Astrocyte (in vitro differentiated cells and primary cell): ENCODE measurements around the gene SLC39A10. TPM values are rescaled to one million over a fixed set of nuclear protein-coding genes. Genes with fewer than 3 reads are reported as not detected.

Experiments
- DNase-seq: peaks from one replicate; pipeline ENCODE4 v3.0.0-alpha.2; 2010; ENCODE audit warnings: low read depth
- FAIRE-seq: peaks from 2 replicates; lab custom pipeline; 2011; peaks lifted over from hg19 to GRCh38; lab: Jason Lieb, UNC
- H2AFZ ChIP-seq: 2 replicates; pipeline ENCODE4 v1.6.0; 2012; ENCODE audit warnings: low read depth, low read length, inconsistent platforms
- H3K27ac ChIP-seq: 2 replicates; pipeline ENCODE4 v1.5.1; 2011; ENCODE audit warnings: low read depth, low read length, inconsistent platforms
- H3K27me3 ChIP-seq: 2 replicates; pipeline ENCODE4 v1.6.0; 2011; ENCODE audit warnings: low read length, inconsistent platforms; ENCODE audit not compliant: insufficient read depth
- H3K36me3 ChIP-seq: 2 replicates; pipeline ENCODE4 v1.5.1; 2011; ENCODE audit warnings: low read length, inconsistent platforms; ENCODE audit not compliant: insufficient read depth
- H3K4me1 ChIP-seq: 2 replicates; pipeline ENCODE4 v1.5.1; 2011; ENCODE audit warnings: low read length, inconsistent platforms; ENCODE audit not compliant: insufficient read depth
- H3K4me2 ChIP-seq: 2 replicates; pipeline ENCODE4 v1.6.0; 2012; ENCODE audit warnings: low read length, inconsistent platforms
- H3K4me3 ChIP-seq: 2 replicates; pipeline ENCODE4 v1.5.1; 2011; ENCODE audit warnings: low read depth, mild to moderate bottlenecking, low read length, inconsistent platforms; ENCODE audit not compliant: insufficient read depth
- H3K79me2 ChIP-seq: 2 replicates; pipeline ENCODE4 v1.6.0; 2012; ENCODE audit warnings: mild to moderate bottlenecking, low read length, inconsistent platforms; ENCODE audit not compliant: insufficient read depth
- H3K9ac ChIP-seq: 2 replicates; pipeline ENCODE4 v1.6.0; 2012; ENCODE audit warnings: mild to moderate bottlenecking, low read length, inconsistent platforms
- H3K9me3 ChIP-seq: 2 replicates; pipeline ENCODE4 v1.5.1; 2012; ENCODE audit warnings: low read depth, mild to moderate bottlenecking, low read length, inconsistent platforms; ENCODE audit not compliant: insufficient read depth
- H4K20me1 ChIP-seq: 2 replicates; pipeline ENCODE4 v1.6.0; 2012; ENCODE audit warnings: low read length, inconsistent platforms; ENCODE audit not compliant: insufficient read depth
- H3K27ac Mint-ChIP-seq: one replicate; pipeline ENCODE4 v1.8.0; 2021; ENCODE audit warnings: mild to moderate bottlenecking, mixed read lengths; ENCODE audit not compliant: unreplicated experiment
- H3K27me3 Mint-ChIP-seq: one replicate; pipeline ENCODE4 v1.8.0; 2021; ENCODE audit warnings: low read depth, mixed read lengths; ENCODE audit not compliant: unreplicated experiment
- H3K36me3 Mint-ChIP-seq: one replicate; pipeline ENCODE4 v1.8.0; 2021; ENCODE audit warnings: low read depth, mixed read lengths; ENCODE audit not compliant: unreplicated experiment
- H3K4me1 Mint-ChIP-seq: one replicate; pipeline ENCODE4 v1.8.0; 2021; ENCODE audit warnings: low read depth, mixed read lengths; ENCODE audit not compliant: unreplicated experiment
- H3K4me3 Mint-ChIP-seq: one replicate; pipeline ENCODE4 v1.8.0; 2021; ENCODE audit warnings: mild to moderate bottlenecking, moderate library complexity, mixed read lengths; ENCODE audit not compliant: unreplicated experiment
- H3K9me3 Mint-ChIP-seq: one replicate; pipeline ENCODE4 v1.8.0; 2021; ENCODE audit warnings: mild to moderate bottlenecking, mixed read lengths; ENCODE audit not compliant: unreplicated experiment
- EZH2 ChIP-seq: IDR thresholded peaks from 2 replicates; pipeline ENCODE4 v1.6.1; 2012; ENCODE audit warnings: mild to moderate bottlenecking, low read length, inconsistent platforms; ENCODE audit not compliant: insufficient read depth
- total RNA-seq: library from RNA; stranded (reverse); gene quantifications from 2 replicates; pipeline ENCODE4 v1.2.1, GENCODE V29; 2021
- TF ChIP-seq, protein P1 (sequence below): IDR thresholded peaks from 2 replicates; pipeline ENCODE4 v1.5.1; 2011; ENCODE audit warnings: low read depth, mild to moderate bottlenecking, inconsistent platforms, low read length, moderate library complexity; ENCODE audit not compliant: insufficient read depth

SLC39A10 gene
- total RNA-seq, 1 donor from 2014 or later: 96.2 TPM

DNA sequence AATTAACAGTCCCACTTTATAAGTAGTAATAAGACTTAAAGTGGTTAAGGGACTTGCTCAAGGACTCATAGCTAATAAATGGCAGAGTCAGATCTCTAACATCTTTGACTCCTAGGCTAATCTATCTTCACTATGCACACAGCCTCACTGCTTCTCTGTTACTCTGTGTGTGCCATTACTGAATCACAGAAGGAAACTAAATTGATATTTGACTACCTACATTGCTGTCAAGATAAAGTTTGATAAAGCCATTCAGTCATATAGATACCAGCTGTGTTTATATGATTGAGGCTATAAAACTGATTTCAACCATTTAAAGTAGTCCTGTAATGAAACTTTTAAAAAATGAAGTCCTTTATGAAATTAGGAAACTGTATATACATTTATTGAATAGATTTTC, 10.9 kb downstream of the SLC39A10 start:
- Mint-ChIP-seq H3K27me3 (no peaks in the 10 kb centered on the region), H3K4me3 (no peak overlapping the region), H3K27ac (no peak overlapping the region), H3K36me3 (peaks cover 2% of the 10 kb centered on the region), H3K4me1 (peaks cover 15% of the 10 kb centered on the region), H3K9me3 (no peaks in the 10 kb centered on the region)
- H4K20me1 ChIP-seq: peaks cover 10% of the 10 kb centered on the region
- no peak for DNase-seq
- no peaks in the 10 kb centered on the region for H3K9me3 ChIP-seq
- H3K79me2 ChIP-seq: peaks cover 20% of the 10 kb centered on the region
- no peak overlapping the region for H3K4me3 ChIP-seq
- no peak for FAIRE-seq
- no peak overlapping the region for H3K27ac ChIP-seq
- no peak overlapping the region for H2AFZ ChIP-seq
- no peak overlapping the region for H3K9ac ChIP-seq
- no peaks in the 10 kb centered on the region for H3K36me3 ChIP-seq
- no peak overlapping the region for H3K4me2 ChIP-seq
- H3K27me3 ChIP-seq: no peaks in the 10 kb centered on the region
- no peak for TF ChIP-seq EZH2
- TF ChIP-seq, protein P1, sequence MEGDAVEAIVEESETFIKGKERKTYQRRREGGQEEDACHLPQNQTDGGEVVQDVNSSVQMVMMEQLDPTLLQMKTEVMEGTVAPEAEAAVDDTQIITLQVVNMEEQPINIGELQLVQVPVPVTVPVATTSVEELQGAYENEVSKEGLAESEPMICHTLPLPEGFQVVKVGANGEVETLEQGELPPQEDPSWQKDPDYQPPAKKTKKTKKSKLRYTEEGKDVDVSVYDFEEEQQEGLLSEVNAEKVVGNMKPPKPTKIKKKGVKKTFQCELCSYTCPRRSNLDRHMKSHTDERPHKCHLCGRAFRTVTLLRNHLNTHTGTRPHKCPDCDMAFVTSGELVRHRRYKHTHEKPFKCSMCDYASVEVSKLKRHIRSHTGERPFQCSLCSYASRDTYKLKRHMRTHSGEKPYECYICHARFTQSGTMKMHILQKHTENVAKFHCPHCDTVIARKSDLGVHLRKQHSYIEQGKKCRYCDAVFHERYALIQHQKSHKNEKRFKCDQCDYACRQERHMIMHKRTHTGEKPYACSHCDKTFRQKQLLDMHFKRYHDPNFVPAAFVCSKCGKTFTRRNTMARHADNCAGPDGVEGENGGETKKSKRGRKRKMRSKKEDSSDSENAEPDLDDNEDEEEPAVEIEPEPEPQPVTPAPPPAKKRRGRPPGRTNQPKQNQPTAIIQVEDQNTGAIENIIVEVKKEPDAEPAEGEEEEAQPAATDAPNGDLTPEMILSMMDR: no peak
- no peaks in the 10 kb centered on the region for H3K4me1 ChIP-seq

DNA sequence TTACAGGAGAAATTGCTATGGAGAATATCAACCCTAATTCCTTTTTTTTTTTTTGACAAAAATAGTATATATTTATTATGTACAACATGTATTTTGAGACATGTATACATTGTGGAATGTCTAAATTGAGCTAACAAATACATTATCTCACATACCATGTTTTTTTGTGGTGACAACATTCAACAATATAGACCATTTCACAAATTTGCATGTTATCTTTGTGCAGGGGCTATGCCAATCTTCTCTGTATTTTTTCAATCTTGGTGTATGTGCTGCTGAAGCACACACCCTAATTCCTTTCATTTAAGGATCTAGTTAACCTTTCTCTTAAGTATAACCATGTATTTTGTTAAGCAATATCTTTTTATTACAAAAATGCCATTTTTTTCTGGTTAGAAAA, 13.2 kb downstream of the SLC39A10 start:
- FAIRE-seq: no peak
- Histone ChIP-seq H3K9ac (no peak overlapping the region), H3K4me3 (no peak overlapping the region), H3K4me2 (no peak overlapping the region), H3K36me3 (no peaks in the 10 kb centered on the region), H4K20me1 (peaks cover 8% of the 10 kb centered on the region), H3K27ac (no peak overlapping the region), H3K27me3 (no peaks in the 10 kb centered on the region), H2AFZ (no peak overlapping the region), H3K4me1 (no peaks in the 10 kb centered on the region), H3K79me2 (peaks cover 14% of the 10 kb centered on the region), H3K9me3 (no peaks in the 10 kb centered on the region)
- TF ChIP-seq, protein P1: no peak
- TF ChIP-seq EZH2: no peak
- Mint-ChIP-seq H3K27ac (no peak overlapping the region), H3K36me3 (peaks cover 2% of the 10 kb centered on the region), H3K9me3 (no peaks in the 10 kb centered on the region), H3K4me1 (peaks cover 23% of the 10 kb centered on the region), H3K4me3 (no peak overlapping the region), H3K27me3 (no peaks in the 10 kb centered on the region)
- no peak for DNase-seq

DNA sequence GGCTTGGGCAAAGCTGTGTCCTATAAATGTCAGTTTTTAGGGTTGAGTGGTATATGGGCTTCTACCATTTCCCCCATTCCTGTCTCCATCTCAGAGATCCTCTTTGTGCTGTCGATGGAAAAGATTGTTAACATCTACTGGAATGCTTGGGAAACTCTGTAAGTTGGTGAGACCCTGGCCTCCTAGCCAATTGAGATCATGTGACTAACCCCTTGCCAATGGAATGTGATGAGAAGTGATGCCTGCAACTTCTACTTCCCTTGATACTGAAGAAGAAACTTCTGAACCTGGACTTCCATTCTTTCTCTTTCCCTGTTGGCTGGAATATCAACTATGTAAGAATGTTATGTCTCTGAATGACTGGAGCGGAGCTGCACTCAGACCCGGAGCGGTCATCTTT, 14.5 kb downstream of the SLC39A10 start:
- Histone ChIP-seq H2AFZ (no peak overlapping the region), H3K9me3 (no peaks in the 10 kb centered on the region), H3K9ac (no peak overlapping the region), H4K20me1 (peaks cover 10% of the 10 kb centered on the region), H3K4me3 (no peak overlapping the region), H3K27ac (no peak overlapping the region), H3K27me3 (no peaks in the 10 kb centered on the region), H3K4me1 (no peaks in the 10 kb centered on the region), H3K79me2 (peaks cover 5% of the 10 kb centered on the region), H3K36me3 (no peaks in the 10 kb centered on the region), H3K4me2 (no peak overlapping the region)
- FAIRE-seq (no peak), DNase-seq (no peak)
- peaks cover 2% of the 10 kb centered on the region for H3K36me3 Mint-ChIP-seq
- H3K9me3 Mint-ChIP-seq: no peaks in the 10 kb centered on the region
- no peak overlapping the region for H3K4me3 Mint-ChIP-seq
- H3K27ac Mint-ChIP-seq: peak overlapping the region; percentile 53
- H3K4me1 Mint-ChIP-seq: peaks cover 19% of the 10 kb centered on the region
- TF ChIP-seq, protein P1: no peak
- no peak for TF ChIP-seq EZH2
- H3K27me3 Mint-ChIP-seq: no peaks in the 10 kb centered on the region
